SK-N-SH (cell line): Measurements from ENCODE around the gene PPP1R16B.

ENCODE experiments used
- CHD2 ChIP-seq: fragments of 150-350 bp; IDR thresholded peaks from 2 replicates; pipeline ENCODE4 v1.6.1; 2018; ENCODE audit warnings: low read length; ENCODE audit not compliant: partially characterized antibody
- EP300 ChIP-seq, 2 experiments: IDR thresholded peaks; 2 replicates each; pipeline versions ENCODE4 v1.4.0 to v1.6.1; 2012; ENCODE audit warnings: borderline replicate concordance in 1 of 2, low read depth in 1 of 2, low read length in 1 of 2
- POLR2AphosphoS5 ChIP-seq: IDR thresholded peaks from 2 replicates; pipeline ENCODE4 v1.6.1; 2012; ENCODE audit warnings: low read depth, low read length
- ZBTB33 ChIP-seq: IDR thresholded peaks from 2 replicates; pipeline ENCODE4 v1.4.0; 2012; ENCODE audit warnings: low read depth, borderline replicate concordance
- TF ChIP-seq, protein P1 (sequence below): fragments of 200-600 bp; sonication (generic); IDR thresholded peaks from 2 replicates; pipeline ENCODE4 v1.6.1; 2017; ENCODE audit warnings: antibody characterized with exemption, mild to moderate bottlenecking, moderate library complexity

DNA sequence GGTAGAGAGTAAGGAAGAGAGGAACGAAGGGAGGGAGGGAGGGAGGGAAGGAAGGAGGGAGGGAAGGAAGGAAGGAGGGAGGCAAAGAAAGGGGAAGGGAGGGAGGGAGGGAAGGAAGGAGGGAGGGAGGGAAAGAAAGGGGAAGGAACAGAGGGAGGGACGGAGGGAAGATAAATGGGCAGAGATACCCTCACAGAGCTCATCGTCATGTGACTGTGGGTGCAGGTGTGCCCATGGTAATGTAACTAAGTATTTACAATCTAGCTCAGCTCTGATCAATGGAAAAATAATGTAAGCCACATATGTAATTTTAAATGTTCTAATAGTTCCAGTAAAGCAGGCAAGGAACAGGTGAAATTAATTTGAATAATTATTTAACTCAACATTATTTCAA is 66.1 kb downstream of the PPP1R16B start:
- TF ChIP-seq, protein P1, sequence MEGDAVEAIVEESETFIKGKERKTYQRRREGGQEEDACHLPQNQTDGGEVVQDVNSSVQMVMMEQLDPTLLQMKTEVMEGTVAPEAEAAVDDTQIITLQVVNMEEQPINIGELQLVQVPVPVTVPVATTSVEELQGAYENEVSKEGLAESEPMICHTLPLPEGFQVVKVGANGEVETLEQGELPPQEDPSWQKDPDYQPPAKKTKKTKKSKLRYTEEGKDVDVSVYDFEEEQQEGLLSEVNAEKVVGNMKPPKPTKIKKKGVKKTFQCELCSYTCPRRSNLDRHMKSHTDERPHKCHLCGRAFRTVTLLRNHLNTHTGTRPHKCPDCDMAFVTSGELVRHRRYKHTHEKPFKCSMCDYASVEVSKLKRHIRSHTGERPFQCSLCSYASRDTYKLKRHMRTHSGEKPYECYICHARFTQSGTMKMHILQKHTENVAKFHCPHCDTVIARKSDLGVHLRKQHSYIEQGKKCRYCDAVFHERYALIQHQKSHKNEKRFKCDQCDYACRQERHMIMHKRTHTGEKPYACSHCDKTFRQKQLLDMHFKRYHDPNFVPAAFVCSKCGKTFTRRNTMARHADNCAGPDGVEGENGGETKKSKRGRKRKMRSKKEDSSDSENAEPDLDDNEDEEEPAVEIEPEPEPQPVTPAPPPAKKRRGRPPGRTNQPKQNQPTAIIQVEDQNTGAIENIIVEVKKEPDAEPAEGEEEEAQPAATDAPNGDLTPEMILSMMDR = no peak
- TF ChIP-seq ZBTB33 (no peak), CHD2 (no peak), EP300 (IDR thresholded peaks at IDR 0.05; ENCODE audit: borderline replicate concordance in 1 of 2, low read depth in 1 of 2, low read length in 1 of 2) (no peak), POLR2AphosphoS5 (no peak)
